Activated CD4-positive, alpha-beta T cell treated with anti-CD3 and anti-CD28 coated beads for 36 hours (primary cell): Measurements from ENCODE around the gene GAB1. TPM values are rescaled to one million over a fixed set of nuclear protein-coding genes. Genes with fewer than 3 reads are reported as not detected.

Experiments
- ATAC-seq: fragments of 200-7000 bp; cut with Tn5 transposase; one replicate; pipeline ENCODE4 v1.10.0; 2021; ENCODE audit warnings: mild to moderate bottlenecking, moderate library complexity
- CTCF ChIA-PET: fragments of 350-600 bp; sonication (Branson Sonifier 250); formaldehyde crosslinking; loops from one replicate; lab custom pipeline; 2021; ENCODE audit warnings: antibody characterized with exemption; lab: Charles Lee
- POLR2A ChIA-PET: fragments of 350-600 bp; sonication (Branson Sonifier 250); formaldehyde crosslinking; loops from one replicate; lab custom pipeline; 2021; ENCODE audit warnings: antibody characterized with exemption, inconsistent platforms; lab: Charles Lee
- DNase-seq: peaks from one replicate; pipeline ENCODE4 v3.0.0-alpha.2; 2020
- H3K27ac Mint-ChIP-seq: one replicate; pipeline ENCODE4 v1.8.0; 2021; ENCODE audit warnings: mixed read lengths
- H3K27me3 Mint-ChIP-seq: one replicate; pipeline ENCODE4 v1.8.0; 2021; ENCODE audit warnings: mixed read lengths
- H3K36me3 Mint-ChIP-seq: one replicate; pipeline ENCODE4 v1.8.0; 2021; ENCODE audit warnings: low read depth, mixed read lengths
- H3K4me1 Mint-ChIP-seq: one replicate; pipeline ENCODE4 v1.8.0; 2021; ENCODE audit warnings: mixed read lengths
- H3K4me3 Mint-ChIP-seq: one replicate; pipeline ENCODE4 v1.8.0; 2021; ENCODE audit warnings: mild to moderate bottlenecking, moderate library complexity, mixed read lengths
- H3K9me3 Mint-ChIP-seq: one replicate; pipeline ENCODE4 v1.8.0; 2021; ENCODE audit warnings: low read depth, mixed read lengths
- intact Hi-C, 2 experiments: fragments of 100-400 bp; cut with DNase I in 1 of 2; cut with micrococcal nuclease in 1 of 2; formaldehyde crosslinking; loops; one replicate each; pipeline versions ENCODE4 v1.14.2 to v1.15.1; 2022 to 2024; cut with DNase I, micrococcal nuclease
- total RNA-seq, 2 experiments: library from RNA; stranded (reverse); gene quantifications; one replicate each; pipeline ENCODE4 v1.2.3, GENCODE V29; 2021

GAB1 gene
- total RNA-seq = under 1 TPM; 0.35 to 0.48 TPM

DNA sequence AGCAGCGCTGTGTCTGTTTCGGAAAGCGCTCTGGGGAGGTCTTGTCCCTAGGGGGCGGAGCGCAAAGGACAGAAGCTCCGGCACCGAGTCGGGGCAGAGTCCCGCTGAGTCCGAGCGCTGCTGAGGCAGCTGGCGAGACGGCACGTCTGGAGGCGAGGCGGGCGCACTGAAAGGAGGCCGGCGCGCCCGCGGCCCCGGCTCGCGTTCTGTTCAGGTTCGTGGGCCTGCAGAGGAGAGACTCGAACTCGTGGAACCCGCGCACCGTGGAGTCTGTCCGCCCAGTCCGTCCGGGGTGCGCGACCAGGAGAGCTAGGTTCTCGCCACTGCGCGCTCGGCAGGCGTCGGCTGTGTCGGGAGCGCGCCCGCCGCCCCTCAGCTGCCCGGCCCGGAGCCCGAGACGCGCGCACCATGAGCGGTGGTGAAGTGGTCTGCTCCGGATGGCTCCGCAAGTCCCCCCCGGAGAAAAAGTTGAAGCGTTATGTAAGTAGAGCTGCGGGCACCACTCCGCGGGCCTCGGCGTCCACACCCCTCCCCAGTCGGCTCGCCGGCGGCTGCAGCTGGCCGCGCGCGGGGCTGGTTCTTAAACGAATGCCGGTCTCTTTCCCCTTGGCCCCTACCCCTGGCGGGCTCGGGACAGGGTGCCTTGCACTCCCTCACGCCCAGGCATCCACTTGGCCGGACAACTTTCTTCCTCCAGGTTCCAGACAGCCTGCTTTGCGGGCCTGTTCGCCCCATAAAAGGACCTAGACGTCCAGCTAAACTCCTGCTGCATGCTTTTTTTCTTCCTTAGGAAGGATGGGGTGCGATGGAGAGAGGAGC, at the start of gene GAB1:
Gene GAB1, plus strand, starts transcription at position 96 of the 819 bp plus-strand sequence. Its CDS starts 313 bp downstream, at position 409.
- Mint-ChIP-seq H3K4me3 (peak within 1 kb of the TSS; percentile 76), H3K36me3 (no peaks in the 10 kb centered on the region), H3K9me3 (no peaks in the 10 kb centered on the region), H3K27ac (no peak within 1 kb of the TSS), H3K27me3 (peaks cover 36% of the 10 kb centered on the region), H3K4me1 (peaks cover 8% of the 10 kb centered on the region)
- ChIA-PET CTCF (interaction anchor here (0.6 to 0.8 kb wide), 3 partner anchors 38 to 77 kb away, joined by 3 to 5 read pairs (median 3); no protein-coding TSS in a partner anchor), POLR2A (no interaction called here)
- peak; percentile 64 for DNase-seq
- intact Hi-C loops = loop anchor here (1.0 to 5.0 kb wide), 5 partner anchors 23 to 176 kb away; partner anchors contain the start of genes SMARCA5 (in 1 of the 2) and USP38 (in 1 of the 2)
- peak; percentile 75 for ATAC-seq

DNA sequence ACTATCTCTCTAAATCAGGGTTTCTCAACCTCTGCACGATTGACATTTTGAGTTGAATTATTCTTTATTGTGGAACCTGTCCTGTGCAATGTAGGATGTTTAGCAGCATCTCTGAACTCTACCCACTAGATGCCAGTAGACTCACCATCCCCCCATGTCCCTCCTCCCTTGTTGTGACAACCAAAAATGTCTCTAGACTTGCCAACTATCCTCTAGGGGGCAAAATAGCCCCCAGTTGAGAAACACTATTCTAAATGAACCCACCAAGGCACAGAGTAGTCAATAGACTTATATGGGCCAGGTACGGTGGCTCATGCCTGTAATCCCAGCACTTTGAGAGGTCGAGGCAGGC, 49.1 kb upstream of the GAB1 start:
- ChIA-PET CTCF (no interaction called here), POLR2A (no interaction called here)
- DNase-seq (no peak), ATAC-seq (no peak)
- Mint-ChIP-seq H3K9me3 (no peaks in the 10 kb centered on the region), H3K27me3 (peaks cover 2% of the 10 kb centered on the region), H3K27ac (no peak overlapping the region), H3K36me3 (no peaks in the 10 kb centered on the region), H3K4me1 (no peaks in the 10 kb centered on the region), H3K4me3 (no peak overlapping the region)
- intact Hi-C loops = no loop called here

DNA sequence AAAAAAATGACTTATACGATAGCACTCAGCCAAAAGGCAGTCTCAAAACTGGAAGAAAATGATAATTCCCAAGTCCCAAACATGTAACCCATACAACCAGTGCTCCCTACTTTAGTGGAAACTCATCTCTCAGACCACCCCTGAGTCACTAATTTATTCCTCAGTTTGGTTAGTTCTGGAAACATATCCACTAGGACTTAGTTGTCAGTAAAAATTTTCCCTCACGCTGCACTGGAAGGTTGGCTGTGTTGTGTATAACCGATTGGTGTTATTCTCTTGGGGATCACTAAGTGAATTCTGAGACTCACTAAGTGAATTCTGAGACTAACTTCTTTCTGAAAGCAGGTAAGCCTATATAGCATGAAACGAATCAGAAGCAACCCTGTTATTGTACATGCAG, 48.5 kb upstream of the GAB1 start:
- Mint-ChIP-seq H3K4me3 (no peak overlapping the region), H3K27me3 (no peaks in the 10 kb centered on the region), H3K36me3 (no peaks in the 10 kb centered on the region), H3K27ac (no peak overlapping the region), H3K9me3 (no peaks in the 10 kb centered on the region), H3K4me1 (no peaks in the 10 kb centered on the region)
- intact Hi-C loops = no loop called here
- ATAC-seq (no peak), DNase-seq (no peak)
- ChIA-PET CTCF (no interaction called here), POLR2A (no interaction called here)

DNA sequence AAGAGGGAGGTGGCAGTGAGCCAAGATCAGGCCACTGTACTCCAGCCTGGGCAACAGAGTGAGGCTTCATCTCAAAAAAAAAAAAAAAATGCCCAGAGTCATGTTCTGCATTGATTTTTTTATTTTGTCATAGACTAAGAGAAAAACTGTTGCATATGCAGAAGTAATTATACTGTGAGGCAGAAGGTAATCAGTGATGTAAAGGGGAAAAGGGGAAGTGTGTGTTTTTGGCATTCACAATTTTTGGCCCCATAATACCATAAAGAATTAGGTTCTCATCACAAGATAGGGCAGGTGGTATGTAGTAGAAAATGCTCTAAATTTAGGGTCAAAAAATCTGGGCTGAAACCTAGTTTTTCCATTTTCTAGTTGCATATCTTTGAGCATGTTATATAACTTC, 47.3 kb upstream of the GAB1 start:
- Mint-ChIP-seq H3K4me1 (no peaks in the 10 kb centered on the region), H3K9me3 (no peaks in the 10 kb centered on the region), H3K27me3 (no peaks in the 10 kb centered on the region), H3K36me3 (no peaks in the 10 kb centered on the region), H3K27ac (no peak overlapping the region), H3K4me3 (no peak overlapping the region)
- ChIA-PET CTCF (no interaction called here), POLR2A (no interaction called here)
- DNase-seq (no peak), ATAC-seq (no peak)
- intact Hi-C loops = no loop called here

DNA sequence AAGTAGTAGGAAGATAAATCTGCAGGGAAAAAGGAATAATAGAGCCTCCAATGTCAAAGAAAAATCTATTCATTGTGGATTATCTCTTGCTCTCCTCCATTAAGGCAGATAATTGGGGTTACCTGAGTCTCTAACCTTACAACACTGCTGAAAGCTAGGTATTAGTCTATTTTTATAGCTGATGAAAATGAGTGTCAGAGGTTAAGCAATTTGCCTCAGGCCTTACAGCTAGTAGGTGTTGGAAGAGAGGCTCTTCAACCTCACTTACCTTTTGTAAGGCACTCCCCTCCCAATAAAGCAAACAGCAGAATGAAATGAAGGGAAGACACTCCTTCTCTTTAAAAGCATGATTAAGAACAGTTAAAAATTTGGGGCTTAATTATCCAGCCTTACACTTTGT, 45.4 kb upstream of the GAB1 start:
- Mint-ChIP-seq H3K27ac (no peak overlapping the region), H3K27me3 (no peaks in the 10 kb centered on the region), H3K36me3 (no peaks in the 10 kb centered on the region), H3K4me3 (no peak overlapping the region), H3K9me3 (no peaks in the 10 kb centered on the region), H3K4me1 (no peaks in the 10 kb centered on the region)
- intact Hi-C loops = no loop called here
- DNase-seq = no peak
- ChIA-PET POLR2A (interaction anchor here (0.6 kb wide), 1 partner anchor 27 kb away, joined by 3 read pairs; no protein-coding TSS in a partner anchor), CTCF (interaction anchor here (1.2 kb wide), 1 partner anchor 46 kb away, joined by 3 read pairs; the partner anchor contains the start of gene GAB1)
- ATAC-seq = no peak

DNA sequence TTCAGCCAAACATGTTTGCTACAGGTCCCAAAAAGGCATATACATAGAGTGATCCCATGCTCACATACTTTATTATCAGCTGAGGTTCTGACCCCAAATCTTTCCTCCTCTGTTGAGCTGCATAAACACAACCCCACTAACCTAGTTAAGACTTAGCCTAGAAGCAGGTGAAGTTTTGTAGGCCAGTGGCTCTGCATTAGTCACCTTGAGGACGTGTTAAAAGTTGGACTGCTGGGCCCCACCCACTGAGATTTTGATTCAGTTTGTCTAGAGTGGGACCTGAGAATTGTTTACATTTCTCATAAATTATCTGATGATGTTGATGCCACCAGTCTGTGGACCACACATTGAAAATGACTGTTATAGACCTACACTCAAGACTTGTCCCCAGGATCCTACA, 43.8 kb upstream of the GAB1 start:
- ChIA-PET POLR2A (no interaction called here), CTCF (no interaction called here)
- Mint-ChIP-seq H3K4me1 (no peaks in the 10 kb centered on the region), H3K4me3 (no peak overlapping the region), H3K36me3 (no peaks in the 10 kb centered on the region), H3K9me3 (no peaks in the 10 kb centered on the region), H3K27ac (no peak overlapping the region), H3K27me3 (no peaks in the 10 kb centered on the region)
- no peak for DNase-seq
- no peak for ATAC-seq
- intact Hi-C loops = no loop called here

DNA sequence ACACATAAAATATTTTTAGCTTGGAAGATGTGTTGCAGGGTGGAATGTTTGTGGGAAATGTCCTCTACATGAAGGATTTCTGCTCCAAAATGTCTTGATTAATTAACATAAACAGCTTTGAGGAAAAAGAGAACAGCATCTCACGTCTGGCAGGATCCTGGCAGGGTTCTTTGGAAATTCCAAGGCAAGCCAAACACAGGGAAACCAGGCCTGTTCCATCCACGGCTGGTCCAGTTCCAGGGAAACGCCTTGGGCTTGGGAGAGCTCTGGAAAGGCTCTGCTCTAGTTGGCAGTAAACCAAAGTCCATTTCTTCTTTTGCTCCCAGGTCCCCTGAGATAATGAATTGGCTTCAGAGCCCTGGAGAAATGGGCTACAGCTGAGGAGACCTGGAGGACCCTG, 42.4 kb upstream of the GAB1 start:
- no peak overlapping the region for H3K27ac Mint-ChIP-seq
- no peaks in the 10 kb centered on the region for H3K27me3 Mint-ChIP-seq

DNA sequence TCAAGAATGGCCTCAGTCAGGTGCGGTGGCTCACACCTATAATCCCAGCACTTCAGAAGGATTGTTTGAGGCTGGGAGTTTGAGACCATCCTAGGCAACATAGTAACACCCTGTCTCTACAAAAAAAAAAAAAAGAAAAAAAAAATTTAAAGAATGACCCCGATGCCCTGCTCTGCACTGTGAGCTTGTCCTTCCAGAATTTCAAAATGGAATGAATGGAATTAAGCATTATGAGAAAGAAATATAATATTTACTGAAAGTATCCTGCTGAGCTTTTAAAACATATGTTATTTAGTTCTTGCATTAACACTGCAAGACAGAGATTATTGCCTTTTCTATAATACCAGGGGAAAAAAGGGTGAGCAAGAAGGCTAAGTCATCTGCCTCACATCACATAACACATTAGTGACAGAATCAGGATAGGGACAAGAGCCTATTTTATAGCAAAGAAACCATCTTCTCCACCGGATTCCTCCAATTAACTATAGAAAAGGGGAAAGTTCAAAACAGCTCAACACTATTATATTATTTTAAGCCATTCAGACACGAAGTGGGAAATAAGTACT, 41.9 kb upstream of the GAB1 start:
- no peaks in the 10 kb centered on the region for H3K4me1 Mint-ChIP-seq
- no peaks in the 10 kb centered on the region for H3K9me3 Mint-ChIP-seq
- CTCF ChIA-PET = no interaction called here
- no peak overlapping the region for H3K4me3 Mint-ChIP-seq
- DNase-seq (no peak), ATAC-seq (no peak)
- no peaks in the 10 kb centered on the region for H3K36me3 Mint-ChIP-seq
- POLR2A ChIA-PET = interaction anchor here (0.6 kb wide), 1 partner anchor 91 kb away, joined by 3 read pairs; no protein-coding TSS in a partner anchor
- intact Hi-C loops = no loop called here
- H3K27ac Mint-ChIP-seq = no peak overlapping the region
- no peaks in the 10 kb centered on the region for H3K27me3 Mint-ChIP-seq

More for the DNA sequence above, 42.4 kb upstream of the GAB1 start:
- Mint-ChIP-seq H3K4me1 (no peaks in the 10 kb centered on the region), H3K4me3 (no peak overlapping the region), H3K36me3 (no peaks in the 10 kb centered on the region), H3K9me3 (no peaks in the 10 kb centered on the region)
- intact Hi-C loops = no loop called here
- ATAC-seq (no peak), DNase-seq (no peak)
- ChIA-PET POLR2A (no interaction called here), CTCF (no interaction called here)

DNA sequence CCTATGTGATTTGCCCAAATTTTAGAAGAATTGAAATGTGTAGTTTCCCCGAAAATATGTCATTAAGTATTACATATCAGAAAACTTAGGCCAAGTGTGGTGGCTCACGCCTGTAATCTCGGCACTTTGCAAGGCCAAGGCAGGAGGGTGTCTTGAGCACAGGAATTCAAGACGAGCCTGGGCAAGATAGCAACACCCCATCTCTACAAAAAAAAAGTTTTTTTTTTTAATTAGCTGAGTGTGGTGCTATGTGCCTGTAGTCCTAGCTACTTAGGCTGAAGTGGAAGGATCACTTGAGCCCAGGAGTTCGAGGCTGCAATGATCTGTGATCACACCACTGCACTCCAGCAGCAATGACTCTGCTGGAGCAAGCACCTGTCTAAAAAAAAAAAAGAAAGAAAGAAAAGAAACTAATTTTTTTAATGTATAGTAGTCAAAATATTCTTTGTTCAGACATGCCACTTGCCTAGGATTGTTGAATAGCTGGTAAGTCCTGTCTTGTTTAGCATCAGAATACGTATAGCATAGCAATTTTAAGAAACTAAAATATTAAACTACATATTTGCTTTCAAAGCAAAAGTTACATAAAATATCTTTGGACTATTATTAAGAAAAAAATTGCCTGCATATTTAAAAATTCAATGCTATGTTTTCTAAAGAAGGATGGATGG, 40.1 kb upstream of the GAB1 start:
- no peak for DNase-seq
- no peak for ATAC-seq
- no peaks in the 10 kb centered on the region for H3K27me3 Mint-ChIP-seq
- intact Hi-C loops = no loop called here
- H3K9me3 Mint-ChIP-seq = no peaks in the 10 kb centered on the region
- ChIA-PET CTCF (no interaction called here), POLR2A (interaction anchor here (0.7 kb wide), 1 partner anchor 97 kb away, joined by 4 read pairs; no protein-coding TSS in a partner anchor)
- no peaks in the 10 kb centered on the region for H3K4me1 Mint-ChIP-seq
- no peaks in the 10 kb centered on the region for H3K36me3 Mint-ChIP-seq
- H3K27ac Mint-ChIP-seq = no peak overlapping the region
- no peak overlapping the region for H3K4me3 Mint-ChIP-seq

DNA sequence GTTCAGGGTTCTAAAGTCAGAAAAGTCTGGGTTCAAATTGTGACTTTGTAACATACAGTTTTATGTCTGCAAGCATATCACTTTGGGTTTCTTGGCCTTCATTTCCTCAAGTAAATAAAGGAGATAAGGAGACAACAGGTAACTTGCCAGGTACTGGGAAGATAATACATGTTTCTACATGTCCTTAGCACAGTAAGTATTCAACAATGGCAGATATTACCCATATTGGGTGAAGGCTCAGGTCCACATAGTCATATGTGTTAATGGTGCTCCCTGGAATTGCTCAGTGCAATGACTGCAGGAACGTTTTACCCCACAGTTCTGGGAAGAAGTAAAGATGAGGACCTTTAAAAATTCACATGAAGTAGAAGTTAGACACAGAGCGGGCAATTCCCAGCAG, 35.8 kb upstream of the GAB1 start:
- ChIA-PET POLR2A (no interaction called here), CTCF (interaction anchor here (1.6 kb wide), 1 partner anchor 9 kb away, joined by 3 read pairs; no protein-coding TSS in a partner anchor)
- Mint-ChIP-seq H3K9me3 (no peaks in the 10 kb centered on the region), H3K27ac (no peak overlapping the region), H3K36me3 (no peaks in the 10 kb centered on the region), H3K4me1 (no peaks in the 10 kb centered on the region), H3K4me3 (no peak overlapping the region), H3K27me3 (no peaks in the 10 kb centered on the region)
- ATAC-seq (no peak), DNase-seq (no peak)
- intact Hi-C loops = no loop called here

DNA sequence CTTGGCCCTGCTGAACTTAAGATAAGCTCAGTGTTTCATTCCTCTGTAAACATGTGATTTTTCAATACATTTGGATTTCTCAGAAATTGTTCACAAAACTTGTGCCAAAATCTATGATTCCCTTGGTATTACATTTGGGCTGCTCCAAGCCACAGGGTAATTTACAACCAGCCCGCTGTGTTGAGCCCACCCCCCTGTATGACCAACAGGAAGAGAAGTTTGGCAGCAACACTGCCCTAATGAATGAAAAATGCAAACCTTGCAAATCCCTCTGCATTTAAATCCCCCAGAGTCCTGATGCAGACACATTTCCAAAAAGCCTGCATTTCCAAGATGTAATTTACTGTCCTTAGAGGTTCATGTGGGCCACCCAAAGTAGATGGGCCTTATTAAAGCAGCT, 34.1 kb upstream of the GAB1 start:
- Mint-ChIP-seq H3K27ac (no peak overlapping the region), H3K27me3 (no peaks in the 10 kb centered on the region), H3K4me1 (no peaks in the 10 kb centered on the region), H3K9me3 (no peaks in the 10 kb centered on the region), H3K36me3 (no peaks in the 10 kb centered on the region), H3K4me3 (no peak overlapping the region)
- intact Hi-C loops = no loop called here
- no peak for DNase-seq
- ATAC-seq = no peak
- CTCF ChIA-PET = no interaction called here
- POLR2A ChIA-PET = no interaction called here
